PC-3 (cell line): Measurements from ENCODE around the gene SNRPF. TPM values are rescaled to one million over a fixed set of nuclear protein-coding genes. Genes with fewer than 3 reads are reported as not detected.
A peak's percentile ranks its signal among the peaks of the same experiment; 100 is the strongest.

Source experiments
- ATAC-seq: fragments of 200-7000 bp; cut with Tn5 transposase; 2 replicates; pipeline ENCODE4 v1.9.1; 2020; ENCODE audit warnings: mild to moderate bottlenecking, moderate library complexity
- BruUV-seq: library from RNA; stranded (reverse); fragments of 400-500 nt; replicated peaks from 2 replicates; lab custom pipeline; 2021; lab: Mats Ljungman, UMichigan
- CTCF ChIA-PET: fragments of 300-600 bp; sonication (Branson Sonifier 250); formaldehyde crosslinking; loops from one replicate; lab custom pipeline; 2022; ENCODE audit warnings: antibody characterized with exemption; lab: Charles Lee
- POLR2A ChIA-PET: fragments of 300-600 bp; sonication (Branson Sonifier 250); formaldehyde crosslinking; loops from one replicate; lab custom pipeline; 2022; ENCODE audit warnings: antibody characterized with exemption; ENCODE audit not compliant: unreplicated experiment; lab: Charles Lee
- DNase-seq: peaks from one replicate; pipeline ENCODE4 v3.0.0-alpha.2; 2015
- H2AFZ ChIP-seq: fragments of 300-600 bp; sonication (generic); 2 replicates; pipeline ENCODE4 v1.6.0; 2016; ENCODE audit warnings: antibody characterized with exemption, low read length
- H3F3A ChIP-seq: fragments of 300-600 bp; sonication (generic); one replicate; pipeline ENCODE4 v1.6.0; 2017; ENCODE audit warnings: antibody characterized with exemption, low read length, control low read depth, mild to moderate bottlenecking; ENCODE audit not compliant: unreplicated experiment
- H3K27ac ChIP-seq: fragments of 300-600 bp; sonication (generic); 2 replicates; pipeline ENCODE4 v1.5.1; 2016; ENCODE audit warnings: mild to moderate bottlenecking, low read length
- H3K27me3 ChIP-seq: fragments of 300-600 bp; sonication (generic); 2 replicates; pipeline ENCODE4 v1.6.1; 2016; ENCODE audit warnings: low read length, mixed read lengths
- H3K36me3 ChIP-seq: fragments of 300-600 bp; sonication (generic); 2 replicates; pipeline ENCODE4 v1.6.1; 2016; ENCODE audit warnings: low read depth, mixed run types, low read length, mixed read lengths
- H3K4me1 ChIP-seq: fragments of 300-600 bp; sonication (generic); 2 replicates; pipeline ENCODE4 v1.5.1; 2016; ENCODE audit warnings: low read length; ENCODE audit not compliant: insufficient read depth
- H3K4me2 ChIP-seq: fragments of 300-600 bp; sonication (generic); 2 replicates; pipeline ENCODE4 v1.6.0; 2016; ENCODE audit warnings: low read length
- H3K4me3 ChIP-seq: fragments of 300-600 bp; sonication (generic); 2 replicates; pipeline ENCODE4 v1.5.1; 2016; ENCODE audit warnings: mild to moderate bottlenecking, low read length, mixed read lengths
- H3K79me2 ChIP-seq: fragments of 300-600 bp; sonication (generic); 2 replicates; pipeline ENCODE4 v1.6.1; 2017; ENCODE audit warnings: low read length, mixed read lengths
- H3K9ac ChIP-seq: fragments of 300-600 bp; sonication (generic); 2 replicates; pipeline ENCODE4 v1.6.0; 2016; ENCODE audit warnings: mild to moderate bottlenecking, low read length
- H3K9me2 ChIP-seq: fragments of 300-600 bp; sonication (generic); replicated peaks from 2 replicates; pipeline ENCODE4 v1.6.1; 2016; ENCODE audit warnings: mixed run types, low read length, mixed read lengths
- H3K9me3 ChIP-seq: fragments of 300-600 bp; sonication (generic); 2 replicates; pipeline ENCODE4 v1.6.1; 2016; ENCODE audit warnings: low read length, mixed read lengths
- H4K20me1 ChIP-seq: fragments of 300-600 bp; sonication (generic); 2 replicates; pipeline ENCODE4 v1.6.1; 2016; ENCODE audit warnings: low read length, mixed read lengths
- CTCF ChIP-seq: fragments of 300-600 bp; sonication (generic); conservative IDR thresholded peaks from 2 replicates; pipeline ENCODE4 v1.5.1; 2017; ENCODE audit warnings: antibody characterized with exemption, low read depth, mild to moderate bottlenecking, low read length
- EZH2 ChIP-seq: fragments of 300-600 bp; sonication (generic); IDR thresholded peaks from one replicate; pipeline ENCODE4 v1.6.1; 2017; ENCODE audit warnings: antibody characterized with exemption, mild to moderate bottlenecking, low read length; ENCODE audit not compliant: unreplicated experiment
- EZH2phosphoT487 ChIP-seq: fragments of 300-600 bp; sonication (generic); IDR thresholded peaks from 2 replicates; pipeline ENCODE4 v1.6.1; 2018; ENCODE audit warnings: mild to moderate bottlenecking, antibody characterized with exemption, low read length, borderline replicate concordance
- intact Hi-C: fragments of 100-400 bp; cut with micrococcal nuclease; formaldehyde crosslinking; loops from 2 replicates; pipeline ENCODE4 v1.9.0; 2023
- total RNA-seq: library from RNA; depleted of rRNA; stranded (reverse); fragments of >200 nt; gene quantifications from 2 replicates; pipeline ENCODE4 v1.2.3, GENCODE V29; 2014

SNRPF gene
- total RNA-seq, 1 experiment from 2014 or later: 47.4 TPM

DNA sequence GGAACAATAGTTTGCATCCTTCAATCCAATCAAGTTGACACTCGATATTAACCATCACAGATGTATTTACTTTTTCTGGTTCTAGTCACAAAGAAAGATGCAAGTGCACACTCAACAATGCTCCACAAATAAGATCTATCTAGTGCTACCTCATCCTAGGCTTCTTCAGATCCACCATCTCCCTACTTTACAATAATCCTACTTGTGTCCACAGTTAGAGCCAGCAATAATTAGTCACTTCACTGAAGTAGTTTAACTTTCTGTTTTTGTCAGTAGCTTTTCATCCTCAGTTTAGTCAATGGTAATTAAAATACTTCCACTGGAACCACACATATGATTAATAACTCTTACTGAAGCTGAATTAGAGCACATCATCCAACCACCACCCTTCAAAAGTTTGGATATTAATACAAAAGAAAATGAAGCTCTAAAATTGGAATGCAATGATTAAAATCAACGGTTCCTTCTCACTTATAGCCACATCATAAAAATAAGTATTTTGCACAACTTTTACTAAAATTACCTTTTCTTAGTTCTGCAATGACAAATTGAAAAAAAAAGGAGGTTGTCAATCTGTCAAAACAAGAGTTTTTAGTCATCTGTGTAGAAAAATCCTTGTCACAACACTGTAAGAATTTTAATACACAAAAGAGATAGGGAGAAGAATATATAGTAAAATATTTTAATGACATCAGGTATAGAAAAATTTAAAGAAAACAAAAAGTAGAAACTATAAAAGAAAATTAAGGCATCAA is 28.2 kb upstream of the SNRPF start:
- H3K9me3 ChIP-seq: no peaks in the 10 kb centered on the region
- H3K4me3 ChIP-seq: no peak overlapping the region
- H3K9me2 ChIP-seq: no peaks in the 10 kb centered on the region
- no peak for DNase-seq
- H3F3A ChIP-seq: peaks cover 2% of the 10 kb centered on the region
- H3K79me2 ChIP-seq: no peaks in the 10 kb centered on the region
- peaks cover 15% of the 10 kb centered on the region for H3K4me1 ChIP-seq
- no peaks in the 10 kb centered on the region for H3K36me3 ChIP-seq
- no peaks in the 10 kb centered on the region for H4K20me1 ChIP-seq
- no peak overlapping the region for H3K27ac ChIP-seq
- no peak overlapping the region for H2AFZ ChIP-seq
- no TSS peak for BruUV-seq
- ChIA-PET POLR2A (no interaction called here), CTCF (no interaction called here)
- no peaks in the 10 kb centered on the region for H3K27me3 ChIP-seq
- no peak overlapping the region for H3K4me2 ChIP-seq
- intact Hi-C loops: no loop called here
- ATAC-seq: no peak; the same call in 1 of the 2 replicates
- TF ChIP-seq EZH2 (no peak), EZH2phosphoT487 (no peak), CTCF (no peak)
- no peak overlapping the region for H3K9ac ChIP-seq

DNA sequence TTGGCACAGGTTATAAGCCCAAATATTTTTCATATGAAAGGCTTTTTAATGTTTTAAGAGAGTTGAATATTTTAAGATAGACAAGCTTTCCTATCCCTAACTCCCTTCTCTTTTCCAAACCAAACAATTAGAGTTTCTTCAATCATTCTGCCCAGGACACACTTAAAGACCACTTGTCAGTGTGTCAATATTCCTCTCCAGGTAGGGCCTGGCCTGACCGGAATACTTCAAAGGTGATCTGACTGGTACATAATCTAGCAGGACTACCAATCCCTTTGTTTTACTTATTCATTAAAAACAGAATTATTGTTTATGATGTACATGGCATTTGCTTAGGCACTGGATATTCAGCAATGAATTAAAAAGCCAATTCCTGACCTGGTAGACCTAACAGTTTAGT is 24.2 kb upstream of the SNRPF start:
- Histone ChIP-seq H3K4me1 (peaks cover 33% of the 10 kb centered on the region), H3K9me2 (no peaks in the 10 kb centered on the region), H3K9me3 (no peaks in the 10 kb centered on the region), H3F3A (peaks cover 11% of the 10 kb centered on the region), H3K4me2 (no peak overlapping the region), H3K27ac (no peak overlapping the region), H2AFZ (no peak overlapping the region), H3K27me3 (no peaks in the 10 kb centered on the region), H3K79me2 (no peaks in the 10 kb centered on the region), H3K4me3 (no peak overlapping the region), H4K20me1 (no peaks in the 10 kb centered on the region), H3K36me3 (no peaks in the 10 kb centered on the region), H3K9ac (no peak overlapping the region)
- ATAC-seq (no peak), DNase-seq (no peak)
- POLR2A ChIA-PET: no interaction called here
- intact Hi-C loops: no loop called here
- no TSS peak for BruUV-seq
- CTCF ChIA-PET: no interaction called here
- no peak for TF ChIP-seq CTCF
- no peak for TF ChIP-seq EZH2
- TF ChIP-seq EZH2phosphoT487: no peak

DNA sequence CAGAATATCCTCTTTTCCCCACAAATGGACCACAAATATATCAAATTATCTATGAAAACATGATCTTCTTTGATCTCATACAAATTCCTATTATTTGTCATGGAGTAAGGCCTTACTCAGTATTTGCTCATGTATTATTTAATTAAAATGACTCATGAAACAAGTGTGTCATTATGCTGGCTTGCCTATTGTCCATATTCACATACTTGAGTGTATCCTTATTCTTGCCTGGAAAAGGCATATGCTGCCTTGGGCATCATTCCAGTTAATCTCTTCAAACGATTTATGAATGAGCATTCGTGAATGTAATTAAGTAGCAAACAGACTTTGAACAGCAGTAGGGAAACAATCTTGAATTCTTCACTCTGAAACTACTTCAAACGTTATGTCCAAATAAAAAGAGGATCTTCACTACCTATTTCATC is 22.6 kb upstream of the SNRPF start:
- no peaks in the 10 kb centered on the region for H3K9me3 ChIP-seq
- H3K4me1 ChIP-seq: peaks cover 31% of the 10 kb centered on the region
- H3K4me2 ChIP-seq: peak overlapping the region; percentile 45
- POLR2A ChIA-PET: interaction anchor here (0.5 kb wide), 1 partner anchor 16 kb away, joined by 4 read pairs; no protein-coding TSS in a partner anchor
- no peak overlapping the region for H3K4me3 ChIP-seq
- no peak overlapping the region for H2AFZ ChIP-seq
- no TSS peak for BruUV-seq
- CTCF ChIA-PET: interaction anchor here (0.7 kb wide), 1 partner anchor 498 kb away, joined by 6 read pairs; no protein-coding TSS in a partner anchor
- H3K9me2 ChIP-seq: no peaks in the 10 kb centered on the region
- H4K20me1 ChIP-seq: no peaks in the 10 kb centered on the region
- H3K27me3 ChIP-seq: no peaks in the 10 kb centered on the region
- intact Hi-C loops: no loop called here
- H3K79me2 ChIP-seq: no peaks in the 10 kb centered on the region
- DNase-seq (peak; percentile 93), ATAC-seq (peak; percentile 90)
- H3K9ac ChIP-seq: peak overlapping the region; percentile 9; the same call in 1 of the 2 replicates
- peaks cover 11% of the 10 kb centered on the region for H3F3A ChIP-seq
- TF ChIP-seq EZH2 (no peak), EZH2phosphoT487 (no peak), CTCF (no peak)
- H3K27ac ChIP-seq: peak overlapping the region; percentile 81
- no peaks in the 10 kb centered on the region for H3K36me3 ChIP-seq
